PC-9 (cell line): ENCODE data around the gene RBM15B. TPM values are rescaled to one million over a fixed set of nuclear protein-coding genes. Genes with fewer than 3 reads are reported as not detected.

ENCODE experiments used
- BruUV-seq: library from RNA; stranded (reverse); fragments of 400-500 nt; replicated peaks from 2 replicates; lab custom pipeline; 2021; lab: Mats Ljungman, UMichigan
- CTCF ChIA-PET: fragments of 300-600 bp; sonication (Branson Sonifier 250); formaldehyde crosslinking; loops from one replicate; lab custom pipeline; 2022; ENCODE audit warnings: antibody characterized with exemption; lab: Charles Lee
- POLR2A ChIA-PET: fragments of 300-600 bp; sonication (Branson Sonifier 250); formaldehyde crosslinking; loops from one replicate; lab custom pipeline; 2022; ENCODE audit warnings: antibody characterized with exemption; ENCODE audit not compliant: unreplicated experiment; lab: Charles Lee
- DNase-seq, 2 experiments: peaks; one replicate each; pipeline versions ENCODE4 v3.0.0 to v3.0.0-alpha.2; 2015 to 2022; ENCODE audit warnings: mixed read lengths in 1 of 2
- H2AFZ ChIP-seq: fragments of 200-600 bp; sonication (generic); 2 replicates; pipeline ENCODE4 v1.8.1; 2017; ENCODE audit warnings: antibody characterized with exemption
- H3F3A ChIP-seq: fragments of 200-600 bp; sonication (generic); 2 replicates; pipeline ENCODE4 v1.8.1; 2017; ENCODE audit warnings: antibody characterized with exemption, mild to moderate bottlenecking, low read depth; ENCODE audit not compliant: insufficient read depth
- H3K27ac ChIP-seq: fragments of 200-600 bp; sonication (generic); 2 replicates; pipeline ENCODE4 v1.6.1; 2016; ENCODE audit warnings: mixed run types
- H3K27me3 ChIP-seq: fragments of 200-600 bp; sonication (generic); 2 replicates; pipeline ENCODE4 v1.6.1; 2016; ENCODE audit warnings: low read depth, mixed run types; ENCODE audit not compliant: insufficient read depth
- H3K36me3 ChIP-seq: fragments of 200-600 bp; sonication (generic); 2 replicates; pipeline ENCODE4 v1.6.1; 2016; ENCODE audit warnings: low read depth, mixed run types
- H3K4me1 ChIP-seq: fragments of 200-600 bp; sonication (generic); replicated peaks from 2 replicates; pipeline ENCODE4 v1.6.1; 2016; ENCODE audit warnings: mixed run types; ENCODE audit not compliant: insufficient read depth
- H3K4me2 ChIP-seq: fragments of 200-600 bp; sonication (generic); 2 replicates; pipeline ENCODE4 v1.6.1; 2017; ENCODE audit warnings: mixed run types
- H3K4me3 ChIP-seq: fragments of 200-600 bp; sonication (generic); 2 replicates; pipeline ENCODE4 v1.6.1; 2016; ENCODE audit warnings: mixed run types
- H3K79me2 ChIP-seq: fragments of 200-600 bp; sonication (generic); 2 replicates; pipeline ENCODE4 v1.6.1; 2017; ENCODE audit warnings: low read depth, mixed run types
- H3K9me2 ChIP-seq: fragments of 200-600 bp; sonication (generic); 2 replicates; pipeline ENCODE4 v1.8.1; 2017; ENCODE audit warnings: mild to moderate bottlenecking; ENCODE audit not compliant: insufficient read depth
- H3K9me3 ChIP-seq: fragments of 200-600 bp; sonication (generic); 2 replicates; pipeline ENCODE4 v1.8.1; 2016; ENCODE audit warnings: low read depth; ENCODE audit not compliant: insufficient read depth
- H4K20me1 ChIP-seq: fragments of 200-600 bp; sonication (generic); 2 replicates; pipeline ENCODE4 v1.8.1; 2017; ENCODE audit not compliant: insufficient read depth
- CTCF ChIP-seq: fragments of 200-600 bp; sonication (generic); conservative IDR thresholded peaks from 2 replicates; pipeline ENCODE4 v1.6.1; 2017; ENCODE audit warnings: mixed run types, antibody characterized with exemption, mild to moderate bottlenecking, moderate library complexity
- EZH2 ChIP-seq: fragments of 200-600 bp; sonication (generic); IDR thresholded peaks from 2 replicates; pipeline ENCODE4 v1.8.0; 2017; ENCODE audit warnings: antibody characterized with exemption, low read depth
- intact Hi-C: fragments of 100-400 bp; cut with micrococcal nuclease; formaldehyde crosslinking; loops from one replicate; pipeline ENCODE4 v1.10.0; 2022; ENCODE audit not compliant: unreplicated experiment
- total RNA-seq: library from RNA; stranded (reverse); gene quantifications from 2 replicates; pipeline ENCODE4 v1.2.3, GENCODE V29; 2021

RBM15B gene
- total RNA-seq, 1 experiment from 2014 or later, result 29.4 TPM

GRCh38 chr3:51381333-51381705 is 9.8 kb upstream of the RBM15B start:
- H3K36me3 ChIP-seq, result no peaks in the 10 kb centered on the region
- no peak for DNase-seq
- no peaks in the 10 kb centered on the region for H3K27me3 ChIP-seq
- no peak overlapping the region for H3K4me2 ChIP-seq
- CTCF ChIA-PET, result no interaction called here
- no peaks in the 10 kb centered on the region for H3K9me3 ChIP-seq
- H3K27ac ChIP-seq, result no peak overlapping the region
- H3K9me2 ChIP-seq, result no peaks in the 10 kb centered on the region
- H3K4me3 ChIP-seq, result no peak overlapping the region
- TF ChIP-seq CTCF (no peak), EZH2 (no peak)
- BruUV-seq, result no TSS peak
- no peaks in the 10 kb centered on the region for H4K20me1 ChIP-seq
- peaks cover 24% of the 10 kb centered on the region for H3K79me2 ChIP-seq
- intact Hi-C loops, result no loop called here
- no peaks in the 10 kb centered on the region for H3F3A ChIP-seq
- no peak overlapping the region for H2AFZ ChIP-seq
- POLR2A ChIA-PET, result no interaction called here
- peaks cover 8% of the 10 kb centered on the region for H3K4me1 ChIP-seq

GRCh38 chr3:51382076-51382745 is 8.9 kb upstream of the RBM15B start:
- H3K9me2 ChIP-seq, result no peaks in the 10 kb centered on the region
- H2AFZ ChIP-seq, result no peak overlapping the region
- H3K27ac ChIP-seq, result no peak overlapping the region
- peaks cover 33% of the 10 kb centered on the region for H3K79me2 ChIP-seq
- BruUV-seq, result no TSS peak
- TF ChIP-seq EZH2, result no peak
- TF ChIP-seq CTCF, result no peak
- H3K27me3 ChIP-seq, result no peaks in the 10 kb centered on the region
- no peaks in the 10 kb centered on the region for H3K9me3 ChIP-seq
- CTCF ChIA-PET, result no interaction called here
- intact Hi-C loops, result no loop called here
- peaks cover 6% of the 10 kb centered on the region; the same call in 1 of the 2 replicates for H3F3A ChIP-seq
- no peaks in the 10 kb centered on the region for H3K36me3 ChIP-seq
- H3K4me1 ChIP-seq, result peaks cover 16% of the 10 kb centered on the region
- H3K4me2 ChIP-seq, result no peak overlapping the region
- H3K4me3 ChIP-seq, result no peak overlapping the region
- POLR2A ChIA-PET, result interaction anchor here (0.7 kb wide), 1 partner anchor 291 kb away, joined by 3 read pairs; no protein-coding TSS in a partner anchor
- no peak for DNase-seq
- no peaks in the 10 kb centered on the region for H4K20me1 ChIP-seq

- H3K79me2 ChIP-seq, result peaks cover 41% of the 10 kb centered on the region
- POLR2A ChIA-PET, result no interaction called here
- peak overlapping the region; percentile 84 for H3K4me2 ChIP-seq
- BruUV-seq, result no TSS peak
- no peak for TF ChIP-seq EZH2
- TF ChIP-seq CTCF, result no peak
- H3F3A ChIP-seq, result peaks cover 14% of the 10 kb centered on the region
- H3K36me3 ChIP-seq, result 0 out of 2 replicates have a peak, but pooled peaks cover 8% of the 10 kb centered on the region
- peak in 1 of 2 experiments; percentile 18 for DNase-seq
- no peak overlapping the region for H2AFZ ChIP-seq
- H3K4me3 ChIP-seq, result peak overlapping the region; percentile 91; the same call in 1 of the 2 replicates
- H3K9me2 ChIP-seq, result no peaks in the 10 kb centered on the region
- H3K27ac ChIP-seq, result no peak overlapping the region
- H4K20me1 ChIP-seq, result no peaks in the 10 kb centered on the region
- H3K27me3 ChIP-seq, result no peaks in the 10 kb centered on the region
- CTCF ChIA-PET, result no interaction called here
- H3K9me3 ChIP-seq, result no peaks in the 10 kb centered on the region
- intact Hi-C loops, result no loop called here
- H3K4me1 ChIP-seq, result peaks cover 25% of the 10 kb centered on the region
Observed at GRCh38 chr3:51382947-51383578, 8.0 kb upstream of the RBM15B start.
